Activated naive CD4-positive, alpha-beta T cell treated with anti-CD3 and anti-CD28 coated beads for 36 hours (primary cell): ENCODE measurements around the gene BCO1. TPM values are rescaled to one million over a fixed set of nuclear protein-coding genes. Genes with fewer than 3 reads are reported as not detected.
"Not testable (repeated sequence)": the region's sequence is repeated elsewhere in the genome, so short reads cannot be mapped to it uniquely, and the experiment has no call there.

Experiments used
- CTCF ChIA-PET: fragments of 350-600 bp; sonication (Branson Sonifier 250); formaldehyde crosslinking; loops from one replicate; lab custom pipeline; 2021; ENCODE audit warnings: antibody characterized with exemption; lab: Charles Lee
- DNase-seq: peaks from one replicate; pipeline ENCODE4 v3.0.0-alpha.2; 2020
- H3K27ac Mint-ChIP-seq: one replicate; pipeline ENCODE4 v1.8.0; 2021; ENCODE audit warnings: mild to moderate bottlenecking, mixed read lengths
- H3K27me3 Mint-ChIP-seq: one replicate; pipeline ENCODE4 v1.8.0; 2021; ENCODE audit warnings: low read depth, mixed read lengths
- H3K36me3 Mint-ChIP-seq: one replicate; pipeline ENCODE4 v1.8.0; 2021; ENCODE audit warnings: low read depth, mixed read lengths
- H3K4me1 Mint-ChIP-seq: one replicate; pipeline ENCODE4 v1.8.0; 2021; ENCODE audit warnings: low read depth, mixed read lengths
- H3K4me3 Mint-ChIP-seq: one replicate; pipeline ENCODE4 v1.8.0; 2021; ENCODE audit warnings: mild to moderate bottlenecking, moderate library complexity, mixed read lengths
- H3K9me3 Mint-ChIP-seq: one replicate; pipeline ENCODE4 v1.8.0; 2021; ENCODE audit warnings: mixed read lengths
- intact Hi-C: fragments of 100-400 bp; cut with micrococcal nuclease; formaldehyde crosslinking; loops from one replicate; pipeline ENCODE4 v1.15.1; 2023
- total RNA-seq, 2 experiments: library from RNA; stranded (reverse); gene quantifications; one replicate each; pipeline ENCODE4 v1.2.3, GENCODE V29; 2021

The BCO1 gene
- total RNA-seq, 2 experiments from 2014 or later: not detected

DNA sequence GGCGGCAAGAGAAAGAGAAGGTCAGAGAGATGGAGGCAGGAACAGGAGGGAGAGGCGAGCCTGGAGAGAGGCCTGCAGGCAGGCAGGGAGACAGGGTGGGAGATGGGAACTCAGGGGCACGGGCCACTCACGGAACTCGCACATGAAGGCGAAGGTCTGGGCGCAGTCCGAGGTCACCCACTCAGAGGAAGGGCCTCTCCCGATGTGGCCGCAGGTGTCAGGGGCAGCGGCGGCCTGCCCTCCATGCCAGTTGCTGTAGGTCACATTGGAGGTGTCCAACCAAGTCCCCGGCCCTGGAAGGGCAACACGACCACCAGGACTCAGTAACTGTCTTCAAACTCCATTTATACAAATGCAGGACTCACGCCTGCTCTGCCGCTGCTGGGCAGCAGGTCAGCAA lies 22.4 kb upstream of the BCO1 start:
- CTCF ChIA-PET: no interaction called here
- Mint-ChIP-seq H3K27me3 (peaks cover 9% of the 10 kb centered on the region), H3K9me3 (no peaks in the 10 kb centered on the region), H3K4me3 (no peak overlapping the region), H3K27ac (no peak overlapping the region), H3K4me1 (no peaks in the 10 kb centered on the region), H3K36me3 (no peaks in the 10 kb centered on the region)
- intact Hi-C loops: no loop called here
- DNase-seq: no peak

DNA sequence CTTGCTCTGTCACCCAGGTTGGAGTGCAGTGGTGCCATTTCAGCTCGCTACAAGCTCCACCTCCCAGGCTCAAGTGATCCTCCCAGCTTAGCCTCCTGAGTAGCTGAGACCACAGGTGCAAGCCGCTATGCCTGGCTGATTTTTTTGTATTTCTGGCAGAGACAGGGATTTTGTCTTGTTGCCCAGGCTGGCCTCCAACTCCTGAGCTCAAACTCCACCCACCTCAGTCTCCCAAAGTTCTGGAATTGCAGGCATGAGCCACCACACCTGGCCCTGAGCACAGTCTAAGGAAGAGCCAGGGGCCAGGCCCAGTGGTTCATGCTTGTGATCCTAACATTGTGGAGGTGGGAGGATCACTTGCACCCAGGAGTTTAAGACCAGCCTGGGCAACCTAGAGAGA lies 21.8 kb upstream of the BCO1 start:
- Mint-ChIP-seq H3K36me3 (no peaks in the 10 kb centered on the region), H3K4me3 (no peak overlapping the region), H3K9me3 (no peaks in the 10 kb centered on the region), H3K27ac (no peak overlapping the region), H3K4me1 (no peaks in the 10 kb centered on the region), H3K27me3 (peaks cover 4% of the 10 kb centered on the region)
- CTCF ChIA-PET: interaction anchor here (0.6 kb wide), 1 partner anchor 142 kb away, joined by 3 read pairs; no protein-coding TSS in a partner anchor
- intact Hi-C loops: no loop called here
- no peak for DNase-seq

DNA sequence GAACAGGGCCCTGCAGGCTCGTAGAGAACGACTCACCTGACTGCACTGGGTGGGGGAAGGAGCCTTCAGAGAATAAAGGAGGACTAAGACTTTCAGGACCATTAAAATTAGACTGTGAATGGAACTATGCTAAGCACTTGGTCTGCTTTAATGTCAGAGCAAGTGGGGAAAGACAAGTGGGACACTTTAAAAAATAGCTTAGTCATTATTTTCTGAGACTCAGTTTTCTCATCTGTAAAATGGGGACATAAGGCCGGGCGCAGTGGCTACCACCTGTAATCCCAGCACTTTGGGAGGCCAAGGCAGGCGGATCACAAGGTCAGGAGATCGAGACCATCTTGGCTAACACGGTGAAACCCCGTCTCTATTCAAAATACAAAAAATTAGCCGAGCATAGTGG lies 19.3 kb upstream of the BCO1 start:
- Mint-ChIP-seq H3K9me3 (no peaks in the 10 kb centered on the region), H3K4me1 (no peaks in the 10 kb centered on the region), H3K27ac (no peak overlapping the region), H3K27me3 (peaks cover 3% of the 10 kb centered on the region), H3K4me3 (no peak overlapping the region), H3K36me3 (no peaks in the 10 kb centered on the region)
- intact Hi-C loops: no loop called here
- CTCF ChIA-PET: no interaction called here
- DNase-seq: no peak

DNA sequence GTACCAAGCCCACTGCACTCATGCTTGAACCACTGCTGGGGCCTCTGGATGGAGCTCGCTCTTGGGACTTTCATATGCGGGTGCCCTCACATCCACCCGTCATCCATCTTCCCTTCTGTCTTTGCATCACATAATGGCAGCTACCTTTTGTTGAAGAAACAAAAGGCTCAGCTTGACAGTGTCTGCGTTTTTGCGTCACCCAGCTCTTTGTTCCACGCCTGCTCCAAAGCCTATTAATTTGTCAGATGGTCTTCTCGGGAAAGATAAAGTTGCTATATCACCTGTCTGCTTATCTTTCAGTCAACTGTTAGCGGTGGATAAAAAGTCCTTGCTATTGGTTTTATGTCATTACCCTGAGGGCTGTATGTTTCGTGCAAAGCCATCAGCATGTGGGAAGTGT lies 18.1 kb upstream of the BCO1 start:
- intact Hi-C loops: no loop called here
- Mint-ChIP-seq H3K4me3 (no peak overlapping the region), H3K27me3 (peaks cover 3% of the 10 kb centered on the region), H3K4me1 (no peaks in the 10 kb centered on the region), H3K36me3 (no peaks in the 10 kb centered on the region), H3K9me3 (no peaks in the 10 kb centered on the region), H3K27ac (no peak overlapping the region)
- no peak for DNase-seq
- CTCF ChIA-PET: interaction anchor here (0.8 to 1.0 kb wide), 3 partner anchors 10 to 115 kb away, joined by 3 to 4 read pairs (median 4); no protein-coding TSS in a partner anchor

DNA sequence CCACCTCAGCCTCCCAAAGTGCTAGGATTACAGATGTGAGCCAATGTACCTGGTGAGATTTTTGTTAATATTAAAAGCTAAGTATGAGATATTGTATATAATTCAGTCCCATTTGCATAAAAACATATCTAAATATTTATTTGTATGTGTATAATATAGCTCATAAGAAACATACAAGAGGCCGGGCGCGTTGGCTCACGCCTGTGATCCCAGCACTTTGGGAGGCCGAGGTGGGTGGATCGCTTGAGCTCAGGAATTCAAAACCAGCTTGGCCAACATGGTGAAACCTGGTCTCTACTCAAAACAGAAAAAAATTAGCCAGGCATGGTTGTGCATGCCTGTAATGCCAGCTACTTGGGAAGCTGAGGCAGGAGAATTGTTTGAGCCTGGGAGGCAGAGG lies 16.8 kb upstream of the BCO1 start:
- DNase-seq: no peak
- Mint-ChIP-seq H3K4me1 (no peaks in the 10 kb centered on the region), H3K27ac (no peak overlapping the region), H3K36me3 (no peaks in the 10 kb centered on the region), H3K9me3 (no peaks in the 10 kb centered on the region), H3K27me3 (peaks cover 3% of the 10 kb centered on the region), H3K4me3 (no peak overlapping the region)
- CTCF ChIA-PET: interaction anchor here (0.5 kb wide), 1 partner anchor 41 kb away, joined by 3 read pairs; no protein-coding TSS in a partner anchor
- intact Hi-C loops: no loop called here

DNA sequence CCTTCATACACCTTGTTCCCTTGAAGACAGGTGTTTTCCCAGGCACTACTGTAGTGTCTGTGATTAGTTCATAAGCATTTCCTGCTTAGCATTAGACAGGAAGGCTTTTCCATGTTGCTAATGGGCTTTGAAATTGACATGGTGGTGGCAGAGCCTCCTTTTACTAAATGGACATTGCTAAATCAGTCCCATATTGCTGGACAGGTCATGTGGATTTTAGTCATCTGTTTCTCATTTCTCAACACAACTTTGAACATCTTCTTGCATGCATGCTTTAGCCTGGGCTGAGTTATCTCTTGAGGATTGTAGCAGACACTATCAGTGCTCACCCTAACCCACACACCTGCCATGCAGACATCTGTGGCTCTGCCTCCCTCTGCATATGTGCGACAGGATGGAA lies 13.7 kb upstream of the BCO1 start:
- no peaks in the 10 kb centered on the region for H3K9me3 Mint-ChIP-seq
- H3K36me3 Mint-ChIP-seq: no peaks in the 10 kb centered on the region
- no peaks in the 10 kb centered on the region for H3K4me1 Mint-ChIP-seq
- CTCF ChIA-PET: no interaction called here
- intact Hi-C loops: no loop called here
- H3K27ac Mint-ChIP-seq: no peak overlapping the region
- DNase-seq: no peak
- peaks cover 3% of the 10 kb centered on the region for H3K27me3 Mint-ChIP-seq
- H3K4me3 Mint-ChIP-seq: no peak overlapping the region

DNA sequence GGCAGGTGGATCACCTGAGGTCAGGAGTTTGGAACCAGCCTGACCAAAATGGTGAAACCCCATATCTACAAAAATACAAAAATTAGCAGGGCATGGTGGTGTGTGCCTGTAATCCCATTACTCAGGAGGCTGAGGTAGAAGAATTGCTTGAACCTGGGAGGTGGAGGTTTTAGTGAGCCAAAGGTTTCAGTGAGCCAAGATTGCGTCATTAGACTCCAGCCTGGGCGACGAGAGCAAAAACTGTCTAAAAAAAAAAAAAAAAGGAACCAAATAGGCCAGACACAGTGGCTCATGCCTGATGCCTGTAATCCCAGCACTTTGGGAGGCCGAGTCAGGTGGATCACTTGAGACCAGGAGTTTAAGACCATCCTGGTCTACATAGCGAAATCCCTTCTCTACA lies 12.8 kb upstream of the BCO1 start:
- CTCF ChIA-PET, intact Hi-C loops, H3K36me3 Mint-ChIP-seq, H3K9me3 Mint-ChIP-seq, DNase-seq, H3K27me3 Mint-ChIP-seq, H3K4me1 Mint-ChIP-seq, H3K4me3 Mint-ChIP-seq, H3K27ac Mint-ChIP-seq: not testable (repeated sequence)

DNA sequence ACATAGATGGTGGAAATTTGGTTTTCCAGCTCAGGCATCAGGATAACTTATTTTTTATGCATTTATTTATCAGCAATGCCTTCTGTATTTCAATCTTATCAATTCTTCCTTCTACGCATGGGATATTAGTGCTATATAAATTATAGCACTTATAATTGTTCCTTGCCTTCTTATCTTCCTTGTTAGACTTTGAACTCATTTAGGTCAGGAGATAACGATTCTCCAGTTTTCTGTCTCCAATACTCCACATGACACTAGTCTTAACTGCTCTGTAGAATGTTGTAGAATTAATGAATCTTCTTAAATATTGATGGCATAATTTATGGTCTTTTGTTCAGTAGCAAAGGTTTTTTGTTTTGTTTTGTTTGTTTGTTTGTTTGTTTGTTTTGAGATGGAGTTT lies 10.7 kb upstream of the BCO1 start:
- CTCF ChIA-PET: no interaction called here
- H3K4me3 Mint-ChIP-seq: no peak overlapping the region
- intact Hi-C loops: no loop called here
- H3K4me1 Mint-ChIP-seq: no peaks in the 10 kb centered on the region
- no peak for DNase-seq
- H3K9me3 Mint-ChIP-seq: no peaks in the 10 kb centered on the region
- H3K27ac Mint-ChIP-seq: no peak overlapping the region
- H3K36me3 Mint-ChIP-seq: no peaks in the 10 kb centered on the region
- H3K27me3 Mint-ChIP-seq: peaks cover 3% of the 10 kb centered on the region

DNA sequence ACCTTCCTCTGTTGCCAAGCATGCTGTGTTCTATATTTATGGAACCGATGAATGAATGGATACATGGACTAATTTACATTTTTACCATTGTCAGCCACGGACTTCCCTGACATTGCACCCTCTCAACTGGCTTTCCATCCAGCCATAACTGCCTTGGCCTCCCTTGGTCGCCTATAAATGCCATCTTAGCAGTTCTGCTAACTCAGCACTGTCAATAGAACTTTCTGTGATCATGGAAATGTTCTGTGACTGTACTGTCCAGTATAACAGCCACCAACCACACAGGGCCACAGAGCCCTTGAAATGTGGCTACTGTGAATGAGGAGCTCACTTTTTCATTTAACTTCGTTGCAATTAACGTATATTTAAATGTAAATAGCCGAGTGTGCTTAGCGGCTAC lies 8.7 kb upstream of the BCO1 start:
- Mint-ChIP-seq H3K4me3 (no peak overlapping the region), H3K4me1 (no peaks in the 10 kb centered on the region)
- CTCF ChIA-PET: interaction anchor here (0.9 kb wide), 1 partner anchor 9 kb away, joined by 4 read pairs; no protein-coding TSS in a partner anchor

DNA sequence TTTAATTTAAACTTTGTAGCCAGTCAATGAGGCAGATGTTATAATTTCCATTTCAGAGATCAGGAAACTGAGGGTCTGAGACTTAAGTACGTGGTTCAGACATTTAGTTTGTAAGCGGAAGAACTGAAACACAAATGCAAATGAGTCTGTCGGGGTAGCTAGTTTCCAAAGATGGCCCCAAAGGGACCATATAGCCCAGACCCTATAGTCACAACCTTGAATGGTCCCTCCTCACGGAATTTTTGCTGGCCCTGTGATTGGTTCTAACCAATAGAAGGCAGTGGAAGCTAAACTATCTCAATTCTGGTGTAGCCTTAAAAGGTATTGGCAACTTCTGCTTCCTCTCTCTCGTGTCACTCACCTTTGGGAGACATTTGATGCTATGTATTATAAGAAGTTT lies 7.5 kb upstream of the BCO1 start:
- DNase-seq: no peak
- intact Hi-C loops: no loop called here
- no peaks in the 10 kb centered on the region for H3K27me3 Mint-ChIP-seq
- H3K36me3 Mint-ChIP-seq: no peaks in the 10 kb centered on the region
- no peaks in the 10 kb centered on the region for H3K4me1 Mint-ChIP-seq
- H3K9me3 Mint-ChIP-seq: no peaks in the 10 kb centered on the region
- CTCF ChIA-PET: interaction anchor here (0.6 kb wide), 1 partner anchor 18 kb away, joined by 3 read pairs; no protein-coding TSS in a partner anchor
- H3K4me3 Mint-ChIP-seq: no peak overlapping the region
- H3K27ac Mint-ChIP-seq: no peak overlapping the region

More for the DNA sequence above, 8.7 kb upstream of the BCO1 start:
- intact Hi-C loops: no loop called here
- H3K27me3 Mint-ChIP-seq: no peaks in the 10 kb centered on the region
- H3K36me3 Mint-ChIP-seq: no peaks in the 10 kb centered on the region
- H3K27ac Mint-ChIP-seq: no peak overlapping the region
- no peaks in the 10 kb centered on the region for H3K9me3 Mint-ChIP-seq
- no peak for DNase-seq

DNA sequence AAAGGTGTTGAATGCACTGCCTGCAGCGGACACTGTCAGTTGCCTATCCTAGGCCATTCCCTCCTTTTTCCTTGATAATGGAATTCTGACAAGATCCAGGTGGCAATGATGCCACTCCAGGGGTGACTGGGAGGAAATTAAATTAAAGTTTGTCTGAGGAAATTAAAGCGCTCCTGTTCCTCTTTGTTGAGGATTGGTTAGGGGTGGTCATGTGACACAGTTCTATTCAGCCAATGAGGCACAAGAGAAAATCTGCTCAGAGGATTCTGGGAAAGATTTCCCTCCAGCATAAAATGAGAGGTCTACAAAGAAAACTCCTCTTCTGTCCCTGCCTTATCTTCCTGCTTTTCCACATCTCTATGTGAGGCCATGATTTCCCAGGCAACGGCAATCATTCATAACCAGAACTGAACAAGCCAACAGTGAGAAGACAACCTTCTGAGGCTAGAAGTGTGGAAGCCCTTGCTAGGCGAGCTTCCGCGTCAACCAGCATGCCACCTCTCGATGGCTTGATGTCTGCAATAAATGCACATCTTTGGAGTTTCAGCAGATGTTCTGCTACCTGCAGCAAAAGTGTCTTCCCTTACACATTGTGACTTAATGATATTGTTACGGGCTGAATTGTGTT lies 5.6 kb upstream of the BCO1 start:
- no peaks in the 10 kb centered on the region for H3K27me3 Mint-ChIP-seq

DNA sequence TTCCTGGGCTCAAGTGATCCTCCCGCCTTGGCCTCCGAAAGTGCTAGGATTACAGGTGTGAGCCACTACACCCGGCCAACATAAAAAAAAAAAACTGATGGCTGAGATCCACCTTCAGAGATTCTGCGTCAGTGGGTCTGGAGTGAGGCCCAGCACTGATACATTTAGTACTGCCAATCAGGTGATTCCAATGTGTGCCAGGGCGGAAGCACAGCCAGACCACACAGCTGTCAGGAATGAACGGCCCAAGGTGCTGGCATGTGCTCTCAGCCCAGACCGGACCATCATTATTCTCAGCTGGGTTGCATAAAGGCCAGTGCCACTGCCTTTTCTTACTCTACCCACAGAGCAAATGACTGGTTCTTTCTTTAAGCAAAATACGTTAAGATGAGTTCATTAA lies 1.2 kb upstream of the BCO1 start:
- no peaks in the 10 kb centered on the region for H3K27me3 Mint-ChIP-seq
- no peaks in the 10 kb centered on the region for H3K36me3 Mint-ChIP-seq
- peaks cover 6% of the 10 kb centered on the region for H3K4me1 Mint-ChIP-seq
- no peaks in the 10 kb centered on the region for H3K9me3 Mint-ChIP-seq
- H3K27ac Mint-ChIP-seq: no peak overlapping the region
- no peak overlapping the region for H3K4me3 Mint-ChIP-seq
- intact Hi-C loops: no loop called here
- CTCF ChIA-PET: no interaction called here
- DNase-seq: no peak

More for the DNA sequence above, 5.6 kb upstream of the BCO1 start:
- Mint-ChIP-seq H3K27ac (no peak overlapping the region), H3K36me3 (no peaks in the 10 kb centered on the region), H3K9me3 (no peaks in the 10 kb centered on the region), H3K4me3 (no peak overlapping the region), H3K4me1 (no peaks in the 10 kb centered on the region)
- intact Hi-C loops: no loop called here
- CTCF ChIA-PET: no interaction called here
- DNase-seq: no peak

DNA sequence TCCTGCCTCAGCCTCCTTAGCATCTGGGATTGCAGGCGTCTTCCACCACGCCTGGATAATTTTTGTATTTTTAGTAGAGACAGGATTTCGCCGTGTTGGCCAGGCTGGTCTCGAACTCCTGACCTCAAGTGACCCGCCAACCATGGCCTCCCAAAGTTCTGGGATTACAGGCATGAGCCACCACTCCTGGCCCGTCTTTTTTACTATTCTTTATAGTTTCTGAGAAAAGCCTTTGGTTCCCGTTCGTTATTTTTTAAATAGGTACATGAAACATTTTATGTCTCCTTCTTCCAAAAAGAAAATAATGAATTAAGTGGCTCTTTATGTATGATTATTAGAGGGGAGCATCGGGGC lies 570 bp upstream of the BCO1 start:
- CTCF ChIA-PET: interaction anchor here (0.6 to 0.7 kb wide), 3 partner anchors 22 to 33 kb away, joined by 3 read pairs; no protein-coding TSS in a partner anchor
- no peak overlapping the region for H3K27ac Mint-ChIP-seq

More for the DNA sequence above, 570 bp upstream of the BCO1 start:
- Mint-ChIP-seq H3K4me3 (no peak overlapping the region), H3K27me3 (no peaks in the 10 kb centered on the region), H3K9me3 (no peaks in the 10 kb centered on the region), H3K36me3 (no peaks in the 10 kb centered on the region), H3K4me1 (peaks cover 6% of the 10 kb centered on the region)
- no peak for DNase-seq
- intact Hi-C loops: no loop called here
